Smooth muscle cell (in vitro differentiated cells): ENCODE data around the gene WDFY4. TPM values are rescaled to one million over a fixed set of nuclear protein-coding genes. Genes with fewer than 3 reads are reported as not detected.

ENCODE experiments used
- DNase-seq: peaks from one replicate; lab custom pipeline; 2025; ENCODE audit not compliant: unreplicated experiment; lab: John Stamatoyannopoulos, UW
- H2AFZ ChIP-seq: fragments of 200-600 bp; sonication (generic); 2 replicates; pipeline ENCODE4 v1.6.0; 2016; ENCODE audit warnings: antibody characterized with exemption, low read depth, mild to moderate bottlenecking
- H3F3A ChIP-seq: fragments of 200-600 bp; sonication (generic); 2 replicates; pipeline ENCODE4 v1.6.0; 2017; ENCODE audit warnings: antibody characterized with exemption, low read depth
- H3K27ac ChIP-seq: fragments of 200-600 bp; sonication (generic); 2 replicates; pipeline ENCODE4 v1.5.1; 2016; ENCODE audit warnings: low read depth, mild to moderate bottlenecking
- H3K27me3 ChIP-seq: fragments of 200-600 bp; sonication (generic); 2 replicates; pipeline ENCODE4 v1.6.1; 2016; ENCODE audit warnings: low read depth, mild to moderate bottlenecking
- H3K36me3 ChIP-seq: fragments of 200-600 bp; sonication (generic); 2 replicates; pipeline ENCODE4 v1.5.1; 2016; ENCODE audit warnings: low read depth
- H3K4me1 ChIP-seq: fragments of 200-600 bp; sonication (generic); 2 replicates; pipeline ENCODE4 v1.5.1; 2016; ENCODE audit warnings: low read depth
- H3K4me2 ChIP-seq: fragments of 200-600 bp; sonication (generic); 2 replicates; pipeline ENCODE4 v1.6.0; 2016; ENCODE audit warnings: mild to moderate bottlenecking
- H3K4me3 ChIP-seq: fragments of 200-600 bp; sonication (generic); 2 replicates; pipeline ENCODE4 v1.5.1; 2016; ENCODE audit warnings: mild to moderate bottlenecking
- H3K79me2 ChIP-seq: fragments of 200-600 bp; sonication (generic); 2 replicates; pipeline ENCODE4 v1.6.0; 2016; ENCODE audit warnings: low read depth, mild to moderate bottlenecking
- H3K9ac ChIP-seq: fragments of 200-600 bp; sonication (generic); 2 replicates; pipeline ENCODE4 v1.6.0; 2016; ENCODE audit warnings: low read depth
- H3K9me3 ChIP-seq: fragments of 200-600 bp; sonication (generic); replicated peaks from 2 replicates; pipeline ENCODE4 v1.5.1; 2016; ENCODE audit warnings: low read depth
- H4K20me1 ChIP-seq: fragments of 200-600 bp; sonication (generic); 2 replicates; pipeline ENCODE4 v1.6.0; 2016; ENCODE audit warnings: low read depth
- WGBS: methylation state at CpG from one replicate; pipeline ENCODE4 v1.1.7; 2016; ENCODE audit warnings: low lambda C conversion rate; 5-methylcytosine and 5-hydroxymethylcytosine counted together
- polyA plus RNA-seq: library from polyadenylated mRNA; unstranded; fragments of >200 nt; fragmentation: Nextera tagmentation; extraction: Ambion mirVana; gene quantifications from 2 replicates; pipeline ENCODE4 v1.2.1, GENCODE V29; 2016
- total RNA-seq: library from RNA; depleted of rRNA; stranded (reverse); fragments of >200 nt; gene quantifications from 2 replicates; pipeline ENCODE4 v1.2.3, GENCODE V29; 2014
- TF ChIP-seq, protein P1 (sequence below): fragments of 200-600 bp; sonication (generic); IDR thresholded peaks from 2 replicates; pipeline ENCODE4 v1.5.1; 2017; ENCODE audit warnings: borderline replicate concordance, mild to moderate bottlenecking, antibody characterized with exemption; ENCODE audit not compliant: insufficient read depth, poor library complexity, severe bottlenecking

WDFY4 gene
- total and polyA plus RNA-seq, 2 experiments from 2014 or later: not detected

DNA sequence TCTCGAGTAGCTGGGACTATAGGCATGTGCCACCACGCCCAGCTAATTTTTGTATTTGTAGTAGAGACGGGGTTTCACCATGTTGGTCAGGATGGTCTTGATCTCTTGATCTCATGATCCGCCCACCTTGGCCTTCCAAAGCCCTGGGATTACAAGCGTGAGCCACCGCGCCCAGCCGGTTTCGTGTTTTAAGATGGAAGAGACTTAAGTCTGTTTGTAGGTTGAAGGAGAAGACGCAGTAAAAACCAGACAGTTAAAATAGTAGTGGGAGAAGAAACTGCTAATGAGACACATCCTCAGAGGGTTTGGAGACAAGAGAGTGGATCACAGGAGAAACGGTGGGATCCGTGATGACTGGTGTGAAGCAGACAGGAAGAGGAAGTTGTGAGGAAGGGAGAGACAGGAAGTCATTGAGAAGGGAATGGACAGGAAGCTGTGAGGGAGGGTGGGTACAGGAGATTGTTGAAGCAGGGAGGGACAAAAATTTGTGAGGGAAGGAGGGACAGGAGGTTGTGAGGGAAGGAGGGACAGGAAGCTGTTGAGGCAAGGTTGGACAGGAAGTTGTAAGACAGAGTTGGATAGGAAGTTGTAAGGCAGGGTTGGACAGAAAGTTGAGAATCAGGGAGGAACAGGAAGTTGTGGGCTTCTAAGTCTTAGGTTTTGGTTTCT is 115.5 kb downstream of the WDFY4 start:
- Histone ChIP-seq H2AFZ (no peak overlapping the region), H3K4me1 (no peaks in the 10 kb centered on the region), H3K4me2 (no peak overlapping the region), H3K9me3 (no peaks in the 10 kb centered on the region), H3F3A (no peaks in the 10 kb centered on the region), H3K27me3 (no peaks in the 10 kb centered on the region), H3K9ac (no peak overlapping the region), H3K36me3 (no peaks in the 10 kb centered on the region), H4K20me1 (no peaks in the 10 kb centered on the region), H3K79me2 (no peaks in the 10 kb centered on the region), H3K4me3 (no peak overlapping the region), H3K27ac (no peak overlapping the region)
- WGBS: 81% methylated on average over 12 of the region's 12 CpGs
- TF ChIP-seq, protein P1, sequence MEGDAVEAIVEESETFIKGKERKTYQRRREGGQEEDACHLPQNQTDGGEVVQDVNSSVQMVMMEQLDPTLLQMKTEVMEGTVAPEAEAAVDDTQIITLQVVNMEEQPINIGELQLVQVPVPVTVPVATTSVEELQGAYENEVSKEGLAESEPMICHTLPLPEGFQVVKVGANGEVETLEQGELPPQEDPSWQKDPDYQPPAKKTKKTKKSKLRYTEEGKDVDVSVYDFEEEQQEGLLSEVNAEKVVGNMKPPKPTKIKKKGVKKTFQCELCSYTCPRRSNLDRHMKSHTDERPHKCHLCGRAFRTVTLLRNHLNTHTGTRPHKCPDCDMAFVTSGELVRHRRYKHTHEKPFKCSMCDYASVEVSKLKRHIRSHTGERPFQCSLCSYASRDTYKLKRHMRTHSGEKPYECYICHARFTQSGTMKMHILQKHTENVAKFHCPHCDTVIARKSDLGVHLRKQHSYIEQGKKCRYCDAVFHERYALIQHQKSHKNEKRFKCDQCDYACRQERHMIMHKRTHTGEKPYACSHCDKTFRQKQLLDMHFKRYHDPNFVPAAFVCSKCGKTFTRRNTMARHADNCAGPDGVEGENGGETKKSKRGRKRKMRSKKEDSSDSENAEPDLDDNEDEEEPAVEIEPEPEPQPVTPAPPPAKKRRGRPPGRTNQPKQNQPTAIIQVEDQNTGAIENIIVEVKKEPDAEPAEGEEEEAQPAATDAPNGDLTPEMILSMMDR: no peak
- DNase-seq: no peak

DNA sequence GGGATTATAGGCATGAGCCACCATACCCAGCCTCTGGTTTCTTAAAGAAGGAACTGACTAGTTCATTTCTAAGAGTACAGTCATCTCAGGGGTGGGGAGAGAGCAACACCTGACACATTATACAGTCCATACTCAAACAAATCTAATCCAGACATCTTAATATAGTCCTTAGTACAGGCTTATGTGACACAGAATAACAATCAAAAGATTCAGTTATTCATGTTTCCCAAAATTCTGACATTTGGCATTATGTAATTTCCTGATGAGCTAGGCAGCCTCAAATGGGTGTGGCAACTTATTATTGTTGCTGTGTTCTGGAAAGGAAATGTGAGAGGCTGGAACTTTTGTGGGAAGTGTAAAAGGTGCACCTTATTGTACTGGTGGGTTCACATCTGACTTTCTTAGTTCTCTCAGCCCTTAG is 116.3 kb downstream of the WDFY4 start:
- no peaks in the 10 kb centered on the region for H3K79me2 ChIP-seq
- no peak overlapping the region for H3K4me2 ChIP-seq
- H4K20me1 ChIP-seq: no peaks in the 10 kb centered on the region
- no peak overlapping the region for H2AFZ ChIP-seq
- no peak overlapping the region for H3K4me3 ChIP-seq
- H3K9ac ChIP-seq: no peak overlapping the region
- TF ChIP-seq, protein P1: no peak
- no peaks in the 10 kb centered on the region for H3F3A ChIP-seq
- H3K36me3 ChIP-seq: no peaks in the 10 kb centered on the region
- DNase-seq: no peak
- no peaks in the 10 kb centered on the region for H3K4me1 ChIP-seq
- H3K27me3 ChIP-seq: no peaks in the 10 kb centered on the region
- no peak overlapping the region for H3K27ac ChIP-seq
- H3K9me3 ChIP-seq: no peaks in the 10 kb centered on the region

DNA sequence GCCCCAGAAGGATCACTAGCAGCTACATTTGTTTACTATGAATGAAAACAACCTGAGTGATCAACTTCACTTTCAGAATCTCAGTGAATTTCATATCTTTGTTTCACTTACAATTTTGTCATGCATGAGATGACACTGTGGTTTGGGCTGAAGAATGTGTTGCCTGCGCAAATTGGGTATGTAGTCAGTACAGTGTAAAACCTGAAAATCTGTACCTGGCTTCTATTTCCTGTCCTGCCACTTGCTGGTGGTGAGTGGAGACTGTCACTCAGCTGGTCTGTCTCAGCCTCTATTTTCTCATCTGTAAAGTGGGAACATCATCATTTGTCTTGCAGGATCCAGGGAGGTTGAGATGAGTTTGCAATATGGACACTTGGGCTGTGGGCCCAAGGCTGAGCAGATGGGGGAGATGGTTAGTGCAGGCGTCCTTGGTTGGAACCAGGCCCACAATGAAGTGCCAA is 118.0 kb downstream of the WDFY4 start:
- Histone ChIP-seq H3F3A (no peaks in the 10 kb centered on the region), H3K4me2 (no peak overlapping the region), H2AFZ (no peak overlapping the region), H3K4me3 (no peak overlapping the region), H4K20me1 (no peaks in the 10 kb centered on the region), H3K36me3 (no peaks in the 10 kb centered on the region), H3K9me3 (no peaks in the 10 kb centered on the region), H3K79me2 (no peaks in the 10 kb centered on the region), H3K4me1 (no peaks in the 10 kb centered on the region), H3K27ac (no peak overlapping the region), H3K27me3 (no peaks in the 10 kb centered on the region), H3K9ac (no peak overlapping the region)
- 90% methylated on average over 2 of the region's 2 CpGs for WGBS
- DNase-seq: no peak
- TF ChIP-seq, protein P1: no peak

DNA sequence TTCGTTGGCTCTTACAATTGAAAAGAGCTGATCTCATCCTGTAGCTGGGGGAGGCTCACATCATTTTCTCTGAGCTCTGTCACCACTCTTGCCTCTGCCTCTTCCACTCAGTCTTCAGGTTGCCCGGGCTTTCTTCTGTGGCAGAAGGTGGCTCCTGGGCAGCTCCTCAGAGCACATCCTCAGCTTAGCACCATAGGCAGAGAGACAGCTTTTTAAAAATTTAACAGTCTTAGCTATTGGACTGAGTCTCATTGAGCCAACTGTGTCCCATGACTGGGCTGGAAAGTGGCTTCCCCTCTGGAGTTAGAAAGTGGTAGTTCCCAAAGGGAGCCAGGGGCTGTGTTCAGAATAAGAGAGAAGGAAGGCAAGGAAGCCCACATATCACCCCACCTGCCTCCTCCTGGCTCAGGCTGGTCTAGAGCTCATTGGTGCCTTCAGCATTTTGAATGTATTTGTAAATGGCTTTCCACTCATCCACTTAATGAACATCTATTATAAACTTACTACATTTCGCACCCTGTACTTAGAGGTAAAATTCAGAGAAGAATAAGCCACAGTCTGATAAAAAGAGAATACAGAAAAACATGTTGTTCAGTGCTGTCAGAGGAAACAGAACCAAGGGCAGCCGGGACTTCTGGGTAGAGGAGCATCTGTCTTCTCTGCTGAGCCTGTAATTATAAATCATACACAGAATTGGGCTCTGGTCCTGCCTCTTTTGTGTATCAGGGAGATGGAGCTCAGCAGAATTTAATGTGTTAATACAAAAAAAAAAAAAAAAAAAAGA is 119.3 kb downstream of the WDFY4 start:
- Histone ChIP-seq H4K20me1 (no peaks in the 10 kb centered on the region), H3K4me1 (no peaks in the 10 kb centered on the region), H3K4me2 (no peak overlapping the region), H3F3A (no peaks in the 10 kb centered on the region), H3K4me3 (no peak overlapping the region), H3K9ac (no peak overlapping the region), H3K27me3 (no peaks in the 10 kb centered on the region), H2AFZ (no peak overlapping the region), H3K27ac (no peak overlapping the region), H3K9me3 (no peaks in the 10 kb centered on the region), H3K79me2 (no peaks in the 10 kb centered on the region), H3K36me3 (no peaks in the 10 kb centered on the region)
- WGBS: 78% methylated on average over 4 of the region's 4 CpGs
- TF ChIP-seq, protein P1: no peak
- DNase-seq: no peak
